NCI-H1694 treated with DMSO at 0.1 percent for 48 hours (cell line): Measurements from ENCODE around the gene MLLT6.
A peak's percentile ranks its signal among the peaks of the same experiment; 100 is the strongest.

Experiments
- DNase-seq: peaks from one replicate; lab custom pipeline; 2025; lab: John Stamatoyannopoulos, UW

Gene MLLT6

GRCh38 chr17:38742411-38743308, 37.6 kb downstream of the MLLT6 start:
- peak; percentile 98 for DNase-seq

- no peak for DNase-seq
Observed at GRCh38 chr17:38743556-38744171, 38.6 kb downstream of the MLLT6 start.

GRCh38 chr17:38745545-38745944, 40.5 kb downstream of the MLLT6 start:
- no peak for DNase-seq

- DNase-seq, result no peak
Observed at GRCh38 chr17:38746004-38746848, 41.2 kb downstream of the MLLT6 start.

GRCh38 chr17:38746849-38747462, 41.9 kb downstream of the MLLT6 start:
- no peak for DNase-seq

- DNase-seq, result no peak
Observed at GRCh38 chr17:38747463-38748148, 42.5 kb downstream of the MLLT6 start.

- DNase-seq, result peak; percentile 88
Observed at GRCh38 chr17:38748149-38748891, 43.2 kb downstream of the MLLT6 start, which contains the start of gene PCGF2. Gene PCGF2, minus strand, starts transcription at chr17:38748336. Its CDS starts 7,934 bp downstream, at chr17:38740402.

GRCh38 chr17:38748892-38749222, 43.8 kb downstream of the MLLT6 start:
- no peak for DNase-seq

- peak; percentile 35 for DNase-seq
Observed at GRCh38 chr17:38749223-38750043, 44.4 kb downstream of the MLLT6 start.

- DNase-seq, result peak; percentile 67
Observed at GRCh38 chr17:38750044-38750311, 44.9 kb downstream of the MLLT6 start.

GRCh38 chr17:38750312-38751121, 45.4 kb downstream of the MLLT6 start:
- no peak for DNase-seq

GRCh38 chr17:38751144-38751807, 46.2 kb downstream of the MLLT6 start:
- DNase-seq, result peak; percentile 61

- peak; percentile 81 for DNase-seq
Observed at GRCh38 chr17:38751808-38752307, 46.8 kb downstream of the MLLT6 start.

- DNase-seq, result peak; percentile 100
Observed at GRCh38 chr17:38752308-38753070, 47.4 kb downstream of the MLLT6 start, which contains the start of gene PSMB3. Gene PSMB3, plus strand, starts transcription at chr17:38752741. Its CDS starts 86 bp downstream, at chr17:38752827.

GRCh38 chr17:38753071-38753506, 48.0 kb downstream of the MLLT6 start:
- no peak for DNase-seq

- peak; percentile 4 for DNase-seq
Observed at GRCh38 chr17:38761612-38762011, 56.5 kb downstream of the MLLT6 start.

GRCh38 chr17:38762231-38762630, 57.2 kb downstream of the MLLT6 start:
- no peak for DNase-seq
